HCT116 (cell line): ENCODE measurements around the gene ARID4A.
"Not testable (repeated sequence)": the region's sequence is repeated elsewhere in the genome, so short reads cannot be mapped to it uniquely, and the experiment has no call there.

Experiments
- ATF3 ChIP-seq: IDR thresholded peaks from 2 replicates; pipeline ENCODE4 v1.6.1; 2012
- CTCF ChIP-seq, 3 experiments: fragments of 200-600 bp in 1 of 3; sonication (generic) in 1 of 3; IDR thresholded peaks in 2 of 3; conservative IDR thresholded peaks in 1 of 3; 2 replicates each; pipeline ENCODE4 v1.5.1; 2012 to 2017; ENCODE audit warnings: low read depth in 2 of 3, low read length in 2 of 3, antibody characterized with exemption in 1 of 3, borderline replicate concordance in 1 of 3, control low read depth in 1 of 3, mild to moderate bottlenecking in 1 of 3, mixed read lengths in 1 of 3, mixed run types in 1 of 3, moderate library complexity in 1 of 3; ENCODE audit not compliant: insufficient read depth in 1 of 3
- EZH2phosphoT487 ChIP-seq: fragments of 200-600 bp; IDR thresholded peaks from 2 replicates; pipeline ENCODE4 v1.6.1; 2018; ENCODE audit warnings: antibody characterized with exemption, borderline replicate concordance
- MAX ChIP-seq: IDR thresholded peaks from 2 replicates; pipeline ENCODE4 v1.6.1; 2012
- POLR2A ChIP-seq: IDR thresholded peaks from 2 replicates; pipeline ENCODE4 v1.7.0; 2011; ENCODE audit warnings: borderline replicate concordance; ENCODE audit not compliant: insufficient read depth, insufficient read length; ENCODE audit errors: extremely low read depth
- POLR2AphosphoS5 ChIP-seq: IDR thresholded peaks from 2 replicates; pipeline ENCODE4 v1.6.1; 2011; ENCODE audit warnings: mild to moderate bottlenecking, low read depth, low read length, moderate library complexity
- RAD21 ChIP-seq: IDR thresholded peaks from 2 replicates; pipeline ENCODE4 v1.6.1; 2012; ENCODE audit warnings: low read depth, mild to moderate bottlenecking
- SIN3A ChIP-seq: IDR thresholded peaks from 2 replicates; pipeline ENCODE4 v1.6.1; 2012; ENCODE audit warnings: low read depth
- TCF7L2 ChIP-seq: IDR thresholded peaks from 2 replicates; pipeline ENCODE4 v1.7.0; 2011; ENCODE audit warnings: borderline replicate concordance, inconsistent platforms; ENCODE audit not compliant: insufficient read depth, insufficient read length; ENCODE audit errors: extremely low read depth
- YY1 ChIP-seq: IDR thresholded peaks from 2 replicates; pipeline ENCODE4 v1.6.1; 2011; ENCODE audit warnings: low read length, low read depth, moderate library complexity, mild to moderate bottlenecking; ENCODE audit not compliant: insufficient replicate concordance; ENCODE audit errors: extremely low read depth
- ZNF274 ChIP-seq: fragments of 200-500 bp; sonication (Bioruptor generic); IDR thresholded peaks from 2 replicates; pipeline ENCODE4 v1.6.1; 2014; ENCODE audit warnings: mild to moderate bottlenecking, low read depth, low read length, inconsistent platforms
- TF ChIP-seq, protein P1 (sequence below): IDR thresholded peaks from 2 replicates; pipeline ENCODE4 v1.6.1; 2012; ENCODE audit warnings: low read depth

DNA sequence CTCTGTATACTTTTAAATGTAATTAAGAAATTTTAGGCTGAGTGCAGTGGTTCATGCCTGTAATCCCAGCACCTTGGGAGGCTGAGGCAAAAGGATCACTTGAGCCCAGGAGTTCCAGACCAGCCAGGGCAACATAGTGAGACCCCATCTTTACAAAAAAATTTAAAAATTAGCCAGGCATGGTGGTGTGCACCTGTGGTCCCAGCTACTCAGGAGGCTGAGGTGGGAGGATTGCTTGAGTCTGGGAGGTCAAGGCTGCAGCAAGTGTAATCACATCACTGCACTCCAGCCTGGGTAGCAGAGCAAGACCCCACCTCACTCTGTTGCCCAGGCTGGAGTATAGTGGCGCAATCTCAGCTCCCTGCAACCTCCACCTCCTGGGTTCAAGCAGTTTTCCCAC is 63.9 kb downstream of the ARID4A start:
- not testable (repeated sequence) for TF ChIP-seq MAX; CTCF (IDR thresholded peaks at IDR 0.05 in 2 of 3, conservative IDR thresholded peaks at IDR 0.05 in 1 of 3; ENCODE audit: borderline replicate concordance in 1 of 3, insufficient read depth in 1 of 3, low read depth in 2 of 3, low read length in 2 of 3); POLR2A; YY1; POLR2AphosphoS5; RAD21; ZNF274; EZH2phosphoT487; TCF7L2; ATF3; SIN3A
- TF ChIP-seq, protein P1, sequence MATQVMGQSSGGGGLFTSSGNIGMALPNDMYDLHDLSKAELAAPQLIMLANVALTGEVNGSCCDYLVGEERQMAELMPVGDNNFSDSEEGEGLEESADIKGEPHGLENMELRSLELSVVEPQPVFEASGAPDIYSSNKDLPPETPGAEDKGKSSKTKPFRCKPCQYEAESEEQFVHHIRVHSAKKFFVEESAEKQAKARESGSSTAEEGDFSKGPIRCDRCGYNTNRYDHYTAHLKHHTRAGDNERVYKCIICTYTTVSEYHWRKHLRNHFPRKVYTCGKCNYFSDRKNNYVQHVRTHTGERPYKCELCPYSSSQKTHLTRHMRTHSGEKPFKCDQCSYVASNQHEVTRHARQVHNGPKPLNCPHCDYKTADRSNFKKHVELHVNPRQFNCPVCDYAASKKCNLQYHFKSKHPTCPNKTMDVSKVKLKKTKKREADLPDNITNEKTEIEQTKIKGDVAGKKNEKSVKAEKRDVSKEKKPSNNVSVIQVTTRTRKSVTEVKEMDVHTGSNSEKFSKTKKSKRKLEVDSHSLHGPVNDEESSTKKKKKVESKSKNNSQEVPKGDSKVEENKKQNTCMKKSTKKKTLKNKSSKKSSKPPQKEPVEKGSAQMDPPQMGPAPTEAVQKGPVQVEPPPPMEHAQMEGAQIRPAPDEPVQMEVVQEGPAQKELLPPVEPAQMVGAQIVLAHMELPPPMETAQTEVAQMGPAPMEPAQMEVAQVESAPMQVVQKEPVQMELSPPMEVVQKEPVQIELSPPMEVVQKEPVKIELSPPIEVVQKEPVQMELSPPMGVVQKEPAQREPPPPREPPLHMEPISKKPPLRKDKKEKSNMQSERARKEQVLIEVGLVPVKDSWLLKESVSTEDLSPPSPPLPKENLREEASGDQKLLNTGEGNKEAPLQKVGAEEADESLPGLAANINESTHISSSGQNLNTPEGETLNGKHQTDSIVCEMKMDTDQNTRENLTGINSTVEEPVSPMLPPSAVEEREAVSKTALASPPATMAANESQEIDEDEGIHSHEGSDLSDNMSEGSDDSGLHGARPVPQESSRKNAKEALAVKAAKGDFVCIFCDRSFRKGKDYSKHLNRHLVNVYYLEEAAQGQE = not testable (repeated sequence)
